HepG2 (cell line): Measurements from ENCODE around the gene GFOD1. TPM values are rescaled to one million over a fixed set of nuclear protein-coding genes. Genes with fewer than 3 reads are reported as not detected.

Experiments used
- ATAC-seq: fragments of 200-7000 bp; cut with Tn5 transposase; 3 replicates; pipeline ENCODE4 v1.9.1; 2020; ENCODE audit warnings: mild to moderate bottlenecking, moderate library complexity
- BruUV-seq: library from RNA; stranded (reverse); fragments of 400-500 nt; replicated peaks from 2 replicates; lab custom pipeline; 2021; lab: Mats Ljungman, UMichigan
- CTCF ChIA-PET: fragments of 300-600 bp; formaldehyde crosslinking; extraction: SDS; loops from one replicate; lab custom pipeline; 2021; ENCODE audit warnings: low total read pairs, inconsistent platforms, low intra/inter-chr PET ratio; lab: Yijun Ruan, JAX
- POLR2A ChIA-PET: fragments of 350-600 bp; sonication (Branson Sonifier 250); formaldehyde crosslinking; loops from one replicate; lab custom pipeline; 2020; ENCODE audit warnings: antibody characterized with exemption, inconsistent platforms; lab: Yijun Ruan, JAX
- DNase-seq: peaks from one replicate; pipeline ENCODE4 v3.0.0-alpha.2; 2015; ENCODE audit warnings: low spot score
- FAIRE-seq: peaks from 3 replicates; lab custom pipeline; 2011; peaks lifted over from hg19 to GRCh38; lab: Jason Lieb, UNC
- H2AFZ ChIP-seq: one replicate; pipeline ENCODE4 v1.6.1; 2011; ENCODE audit warnings: low read length, inconsistent platforms
- H3K27ac ChIP-seq: fragments of 300-600 bp; 3 replicates; pipeline ENCODE4 v1.8.0; 2011; ENCODE audit warnings: mixed run types, mild to moderate bottlenecking, mixed read lengths, low read length, inconsistent platforms; ENCODE audit not compliant: insufficient read depth; ENCODE audit errors: extremely low read length
- H3K27me3 ChIP-seq, 2 experiments: fragments of 200-600 bp in 1 of 2; 2 replicates in 1 of 2; 3 replicates in 1 of 2; pipeline versions ENCODE4 v1.6.0 to v1.8.0; 2011; ENCODE audit warnings: low read length in 2 of 2, mild to moderate bottlenecking in 2 of 2, moderate library complexity in 2 of 2, inconsistent platforms in 1 of 2; ENCODE audit not compliant: insufficient read depth in 2 of 2, control insufficient read depth in 1 of 2
- H3K36me3 ChIP-seq, 2 experiments: fragments of 200-600 bp in 1 of 2; replicated peaks in 1 of 2; 2 replicates in 1 of 2; 3 replicates in 1 of 2; pipeline versions ENCODE4 v1.5.1 to v1.8.0; 2011; ENCODE audit warnings: low read length in 2 of 2, inconsistent platforms in 1 of 2; ENCODE audit not compliant: insufficient read depth in 2 of 2, control insufficient read depth in 1 of 2
- H3K4me1 ChIP-seq: 2 replicates; pipeline ENCODE4 v1.5.1; 2012; ENCODE audit warnings: low read length, inconsistent platforms; ENCODE audit not compliant: insufficient read depth
- H3K4me2 ChIP-seq: 2 replicates; pipeline ENCODE4 v1.6.0; 2011; ENCODE audit warnings: low read depth, low read length, inconsistent platforms
- H3K4me3 ChIP-seq, 3 experiments: fragments of 200-600 bp in 1 of 3; sonication (generic), shearing (Covaris generic) in 1 of 3; replicated peaks in 1 of 3; 2 replicates each; pipeline ENCODE4 v1.5.1; 2011 to 2016; ENCODE audit warnings: low read length in 3 of 3, inconsistent platforms in 2 of 3, low read depth in 2 of 3, mild to moderate bottlenecking in 2 of 3, control low read depth in 1 of 3, mixed read lengths in 1 of 3; ENCODE audit not compliant: insufficient read depth in 1 of 3
- H3K79me2 ChIP-seq: one replicate; pipeline ENCODE4 v1.6.1; 2011; ENCODE audit warnings: low read length, inconsistent platforms; ENCODE audit not compliant: insufficient read depth
- H3K9ac ChIP-seq: 2 replicates; pipeline ENCODE4 v1.6.0; 2011; ENCODE audit warnings: mild to moderate bottlenecking, low read depth, low read length, inconsistent platforms; ENCODE audit not compliant: insufficient read depth
- H3K9me3 ChIP-seq: 2 replicates; pipeline ENCODE4 v1.5.1; 2012; ENCODE audit warnings: mild to moderate bottlenecking, low read length
- H4K20me1 ChIP-seq: 2 replicates; pipeline ENCODE4 v1.6.0; 2011; ENCODE audit warnings: inconsistent platforms, mild to moderate bottlenecking, low read length, moderate library complexity; ENCODE audit not compliant: insufficient read depth
- ATRX ChIP-seq: sonication (generic); formaldehyde crosslinking; IDR thresholded peaks from 2 replicates; pipeline ENCODE4 v1.4.0; 2020; ENCODE audit warnings: missing genetic modification reagents, borderline replicate concordance
- BRCA1 ChIP-seq: sonication (generic); formaldehyde crosslinking; IDR thresholded peaks from 2 replicates; pipeline ENCODE4 v1.4.0; 2020; ENCODE audit warnings: missing genetic modification reagents
- HMG20B ChIP-seq: conservative IDR thresholded peaks from 2 replicates; pipeline ENCODE4 v1.6.1; 2016; ENCODE audit warnings: missing genetic modification reagents, missing compliant biosample characterization
- JUNB ChIP-seq: sonication (generic); formaldehyde crosslinking; IDR thresholded peaks from 2 replicates; pipeline ENCODE4 v1.8.0; 2022; ENCODE audit warnings: missing genetic modification reagents, mild to moderate bottlenecking, borderline replicate concordance
- MXD3 ChIP-seq: IDR thresholded peaks from 2 replicates; pipeline ENCODE4 v1.6.1; 2016; ENCODE audit warnings: mild to moderate bottlenecking, missing biosample characterization, missing genetic modification reagents
- SOX13 ChIP-seq, 3 experiments: fragments of 450-650 bp in 1 of 3; sonication (generic) in 1 of 3; formaldehyde crosslinking in 1 of 3; IDR thresholded peaks in 2 of 3; conservative IDR thresholded peaks in 1 of 3; 2 replicates each; pipeline versions ENCODE4 v1.5.0 to v1.6.1; 2016 to 2020; ENCODE audit warnings: antibody characterized with exemption in 1 of 3, mild to moderate bottlenecking in 1 of 3, missing compliant biosample characterization in 1 of 3, missing genetic modification reagents in 1 of 3, moderate library complexity in 1 of 3
- TGIF2 ChIP-seq: IDR thresholded peaks from 2 replicates; pipeline ENCODE4 v1.6.1; 2016; ENCODE audit warnings: control low read depth, missing compliant biosample characterization
- WGBS: methylation state at CpG from one replicate; pipeline ENCODE4 v1.1.6; 2017; ENCODE audit warnings: low lambda C conversion rate; 5-methylcytosine and 5-hydroxymethylcytosine counted together
- in situ Hi-C: cut with HindIII; loops from 2 replicates; pipeline ENCODE4 v1.10.0; 2017; ENCODE audit warnings: low pct_unique_long_range_greater_than_20kb; ENCODE audit not compliant: extremely low pct_ligation_motif_present
- intact Hi-C: fragments of 100-400 bp; cut with micrococcal nuclease; formaldehyde crosslinking; loops from one replicate; pipeline ENCODE4 v1.10.0; 2022; ENCODE audit not compliant: unreplicated experiment
- polyA plus RNA-seq, 8 experiments: library from polyadenylated mRNA; depleted of rRNA in 3 of 8; stranded (reverse) in 7 of 8; unstranded in 1 of 8; fragments of >200 nt; fragmentation: Illumina TruSeq in 4 of 8; extraction: Trizol in 4 of 8; gene quantifications; 2 replicates each; pipeline versions ENCODE4 v1.2.1 to v1.2.3, GENCODE V29; 2011 to 2016; ENCODE audit warnings: low read depth in 4 of 8, missing spikeins in 1 of 8, mixed read lengths in 1 of 8; ENCODE audit not compliant: insufficient read depth in 1 of 8
- total RNA-seq, 5 experiments: library from RNA; depleted of rRNA; stranded (reverse); fragments of >200 nt; fragmentation: Illumina TruSeq; extraction: Trizol; gene quantifications; 2 replicates each; pipeline ENCODE4 v1.2.3, GENCODE V29; 2016; ENCODE audit warnings: low read depth in 1 of 5
- TF ChIP-seq, protein P1 (sequence below): sonication (generic); formaldehyde crosslinking; IDR thresholded peaks from 2 replicates; pipeline ENCODE4 v1.5.0; 2020; ENCODE audit warnings: mild to moderate bottlenecking, missing genetic modification reagents, borderline replicate concordance
- TF ChIP-seq, protein P2 (sequence below): sonication (generic); formaldehyde crosslinking; IDR thresholded peaks from 2 replicates; pipeline ENCODE4 v1.4.0; 2020; ENCODE audit warnings: missing genetic modification reagents, borderline replicate concordance

The GFOD1 gene
- total and polyA plus RNA-seq, 2 of the 13 experiments (the other 11 are each of a cell fraction or from before 2014, with no cell fraction given), result 1.9 to 6.4 TPM

GRCh38 chr6:13436399-13437217, 50.8 kb downstream of the GFOD1 start:
- no peak overlapping the region for H3K4me2 ChIP-seq
- BruUV-seq, result no TSS peak
- H3K4me1 ChIP-seq, result peaks cover 37% of the 10 kb centered on the region
- in situ Hi-C loops, result no loop called here
- ChIA-PET POLR2A (no interaction called here), CTCF (no interaction called here)
- ATAC-seq (no peak), DNase-seq (no peak), FAIRE-seq (no peak)
- no peaks in the 10 kb centered on the region for H3K9me3 ChIP-seq
- no peak overlapping the region for H3K4me3 ChIP-seq
- no peaks in the 10 kb centered on the region for H4K20me1 ChIP-seq
- no peak overlapping the region for H3K9ac ChIP-seq
- H3K27ac ChIP-seq, result no peak overlapping the region
- H2AFZ ChIP-seq, result no peak overlapping the region
- H3K79me2 ChIP-seq, result no peaks in the 10 kb centered on the region
- intact Hi-C loops, result no loop called here
- no peaks in the 10 kb centered on the region for H3K36me3 ChIP-seq
- no peak for TF ChIP-seq HMG20B
- TF ChIP-seq ATRX (CRISPR knock-in tag), result no peak
- TF ChIP-seq, protein P1, sequence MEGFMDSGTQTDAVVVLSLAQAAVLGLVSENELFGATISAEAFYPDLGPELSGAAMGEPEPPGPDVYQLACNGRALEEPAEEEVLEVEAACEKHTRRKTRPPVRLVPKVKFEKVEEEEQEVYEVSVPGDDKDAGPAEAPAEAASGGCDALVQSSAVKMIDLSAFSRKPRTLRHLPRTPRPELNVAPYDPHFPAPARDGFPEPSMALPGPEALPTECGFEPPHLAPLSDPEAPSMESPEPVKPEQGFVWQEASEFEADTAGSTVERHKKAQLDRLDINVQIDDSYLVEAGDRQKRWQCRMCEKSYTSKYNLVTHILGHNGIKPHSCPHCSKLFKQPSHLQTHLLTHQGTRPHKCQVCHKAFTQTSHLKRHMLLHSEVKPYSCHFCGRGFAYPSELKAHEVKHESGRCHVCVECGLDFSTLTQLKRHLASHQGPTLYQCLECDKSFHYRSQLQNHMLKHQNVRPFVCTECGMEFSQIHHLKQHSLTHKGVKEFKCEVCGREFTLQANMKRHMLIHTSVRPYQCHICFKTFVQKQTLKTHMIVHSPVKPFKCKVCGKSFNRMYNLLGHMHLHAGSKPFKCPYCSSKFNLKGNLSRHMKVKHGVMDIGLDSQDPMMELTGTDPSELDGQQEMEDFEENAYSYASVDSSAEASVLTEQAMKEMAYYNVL, result no peak
- TF ChIP-seq BRCA1 (CRISPR knock-in tag), result no peak
- no peak for TF ChIP-seq SOX13 (IDR thresholded peaks at IDR 0.05)
- TF ChIP-seq SOX13 (CRISPR knock-in tag; conservative IDR thresholded peaks at IDR 0.05 in 1 of 2, IDR thresholded peaks at IDR 0.05 in 1 of 2), result no peak
- TF ChIP-seq, protein P2, sequence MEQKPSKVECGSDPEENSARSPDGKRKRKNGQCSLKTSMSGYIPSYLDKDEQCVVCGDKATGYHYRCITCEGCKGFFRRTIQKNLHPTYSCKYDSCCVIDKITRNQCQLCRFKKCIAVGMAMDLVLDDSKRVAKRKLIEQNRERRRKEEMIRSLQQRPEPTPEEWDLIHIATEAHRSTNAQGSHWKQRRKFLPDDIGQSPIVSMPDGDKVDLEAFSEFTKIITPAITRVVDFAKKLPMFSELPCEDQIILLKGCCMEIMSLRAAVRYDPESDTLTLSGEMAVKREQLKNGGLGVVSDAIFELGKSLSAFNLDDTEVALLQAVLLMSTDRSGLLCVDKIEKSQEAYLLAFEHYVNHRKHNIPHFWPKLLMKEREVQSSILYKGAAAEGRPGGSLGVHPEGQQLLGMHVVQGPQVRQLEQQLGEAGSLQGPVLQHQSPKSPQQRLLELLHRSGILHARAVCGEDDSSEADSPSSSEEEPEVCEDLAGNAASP, result no peak
- TF ChIP-seq TGIF2 (CRISPR knock-in tag), result no peak
- no peak for TF ChIP-seq MXD3 (CRISPR knock-in tag)
- no peak for TF ChIP-seq JUNB (CRISPR knock-in tag)
- WGBS, result 96% methylated on average over 7 of the region's 7 CpGs
- no peaks in the 10 kb centered on the region for H3K27me3 ChIP-seq
